ENCODE measurements around the gene DDX31. TPM values are rescaled to one million over a fixed set of nuclear protein-coding genes. Genes with fewer than 3 reads are reported as not detected.

Gene DDX31
- total RNA-seq, 1 experiment from 2014 or later: 28.4 TPM

- no peak for DNase-seq
- Mint-ChIP-seq H3K9me3 (no peaks in the 10 kb centered on the region), H3K36me3 (ENCODE audit: insufficient read depth in 1 of 3, low read depth in 3 of 3) (peaks cover 5 to 44% (median 16%) of the 10 kb centered on the region in 3 experiments; a peak in 6 of 7 replicates), H3K27me3 (ENCODE audit: low read depth) (no peaks in the 10 kb centered on the region), H3K4me1 (peaks cover 19 to 32% of the 10 kb centered on the region in 2 experiments), H3K27ac (peak overlapping the region in 1 of 3 experiments; percentile 55; a peak in 1 of 7 replicates), H3K4me3 (no peak overlapping the region)
- Histone ChIP-seq H2AK5ac (ENCODE audit: insufficient read length, low read length) (no peak overlapping the region), H3K27me3 (ENCODE audit: insufficient read depth, low read length) (no peaks in the 10 kb centered on the region), H3K4me2 (ENCODE audit: insufficient read depth, insufficient read length, low read length) (no peak overlapping the region), H2BK120ac (ENCODE audit: low read depth, low read length, poor library complexity, severe bottlenecking) (no peak overlapping the region), H4K8ac (replicated peaks; ENCODE audit: insufficient read length, low read depth, low read length) (no peak overlapping the region), H2BK5ac (ENCODE audit: insufficient read length, low read length) (no peak overlapping the region), H2BK15ac (ENCODE audit: low read depth, low read length) (no peak overlapping the region), H3K23me2 (ENCODE audit: insufficient read length, low read depth, low read length, poor library complexity, severe bottlenecking) (no peaks in the 10 kb centered on the region), H3K18ac (ENCODE audit: insufficient read length, low read depth, low read length) (no peak overlapping the region), H3K27ac (ENCODE audit: insufficient read length, low read depth, low read length) (no peak overlapping the region), H4K91ac (ENCODE audit: insufficient read length, low read depth, low read length) (no peak overlapping the region), H3K4me1 (ENCODE audit: insufficient read depth, low read length) (no peaks in the 10 kb centered on the region), H4K20me1 (ENCODE audit: control insufficient read depth, insufficient read depth, insufficient read length) (no peaks in the 10 kb centered on the region), H3K9ac (ENCODE audit: extremely low read depth, insufficient read length, low read length) (no peak overlapping the region), H4K5ac (ENCODE audit: insufficient read length, low read depth, low read length) (no peak overlapping the region), H3K56ac (ENCODE audit: insufficient read length, low read depth, low read length) (no peak overlapping the region), H2AFZ (ENCODE audit: low read length) (no peak overlapping the region), H3K4ac (ENCODE audit: low read depth, low read length) (no peak overlapping the region), H2BK20ac (ENCODE audit: low read depth, low read length, poor library complexity, severe bottlenecking) (no peak overlapping the region), H2BK12ac (ENCODE audit: insufficient read length, low read depth, low read length) (no peak overlapping the region), H3K9me3 (ENCODE audit: control insufficient read depth, low read depth, low read length) (no peaks in the 10 kb centered on the region), H3K79me1 (ENCODE audit: insufficient read depth, low read depth, low read length, poor library complexity, severe bottlenecking) (no peaks in the 10 kb centered on the region), H3T11ph (ENCODE audit: low read length) (no peak overlapping the region), H3K14ac (ENCODE audit: insufficient read depth, low read length) (no peak overlapping the region), H3K79me2 (ENCODE audit: insufficient read depth, low read length) (no peaks in the 10 kb centered on the region), H3K23ac (ENCODE audit: insufficient read length, low read depth, low read length) (no peak overlapping the region)
- WGBS (ENCODE audit: extremely low coverage, insufficient read length, low lambda C conversion rate): no CpG with 5 or more reads among the region's 3 CpGs
- no peak for TF ChIP-seq CTCF (conservative IDR thresholded peaks at IDR 0.05)
These were observed 67.6 kb downstream of the DDX31 start for GRCh38 chr9:132602207-132602606.
